Measurements from ENCODE around the gene TMEM86B.

TMEM86B gene

GRCh38 chr19:55250262-55251036 is 21.9 kb upstream of the TMEM86B start (continued):
- TF ChIP-seq SNAI2 (CRISPR knock-in tag; IDR thresholded peaks at IDR 0.05) (no peak), ZNF565 (CRISPR knock-in tag; conservative IDR thresholded peaks at IDR 0.05; ENCODE audit: low read depth) (no peak), ZFP3 (CRISPR knock-in tag; IDR thresholded peaks at IDR 0.05) (no peak), ZC3H10 (CRISPR knock-in tag; IDR thresholded peaks at IDR 0.05) (no peak)

- no peak for TF ChIP-seq TOX (CRISPR knock-in tag; IDR thresholded peaks at IDR 0.05; ENCODE audit: borderline replicate concordance)
- TF ChIP-seq CSRNP3 (CRISPR knock-in tag; IDR thresholded peaks at IDR 0.05) = no peak
- TF ChIP-seq ZFP3 (CRISPR knock-in tag; IDR thresholded peaks at IDR 0.05) = no peak
- TF ChIP-seq ZFP30 (CRISPR knock-in tag; IDR thresholded peaks at IDR 0.05) = no peak
- TF ChIP-seq, protein P1, sequence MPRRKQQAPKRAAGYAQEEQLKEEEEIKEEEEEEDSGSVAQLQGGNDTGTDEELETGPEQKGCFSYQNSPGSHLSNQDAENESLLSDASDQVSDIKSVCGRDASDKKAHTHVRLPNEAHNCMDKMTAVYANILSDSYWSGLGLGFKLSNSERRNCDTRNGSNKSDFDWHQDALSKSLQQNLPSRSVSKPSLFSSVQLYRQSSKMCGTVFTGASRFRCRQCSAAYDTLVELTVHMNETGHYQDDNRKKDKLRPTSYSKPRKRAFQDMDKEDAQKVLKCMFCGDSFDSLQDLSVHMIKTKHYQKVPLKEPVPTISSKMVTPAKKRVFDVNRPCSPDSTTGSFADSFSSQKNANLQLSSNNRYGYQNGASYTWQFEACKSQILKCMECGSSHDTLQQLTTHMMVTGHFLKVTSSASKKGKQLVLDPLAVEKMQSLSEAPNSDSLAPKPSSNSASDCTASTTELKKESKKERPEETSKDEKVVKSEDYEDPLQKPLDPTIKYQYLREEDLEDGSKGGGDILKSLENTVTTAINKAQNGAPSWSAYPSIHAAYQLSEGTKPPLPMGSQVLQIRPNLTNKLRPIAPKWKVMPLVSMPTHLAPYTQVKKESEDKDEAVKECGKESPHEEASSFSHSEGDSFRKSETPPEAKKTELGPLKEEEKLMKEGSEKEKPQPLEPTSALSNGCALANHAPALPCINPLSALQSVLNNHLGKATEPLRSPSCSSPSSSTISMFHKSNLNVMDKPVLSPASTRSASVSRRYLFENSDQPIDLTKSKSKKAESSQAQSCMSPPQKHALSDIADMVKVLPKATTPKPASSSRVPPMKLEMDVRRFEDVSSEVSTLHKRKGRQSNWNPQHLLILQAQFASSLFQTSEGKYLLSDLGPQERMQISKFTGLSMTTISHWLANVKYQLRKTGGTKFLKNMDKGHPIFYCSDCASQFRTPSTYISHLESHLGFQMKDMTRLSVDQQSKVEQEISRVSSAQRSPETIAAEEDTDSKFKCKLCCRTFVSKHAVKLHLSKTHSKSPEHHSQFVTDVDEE (CRISPR knock-in tag; IDR thresholded peaks at IDR 0.05) = no peak
- no peak for TF ChIP-seq CREB5 (CRISPR knock-in tag; IDR thresholded peaks at IDR 0.05; ENCODE audit: low read depth)
- TF ChIP-seq ISL1 (CRISPR knock-in tag; IDR thresholded peaks at IDR 0.05) = no peak
- no peak for TF ChIP-seq ZNF8 (CRISPR knock-in tag; IDR thresholded peaks at IDR 0.05)
- no peak for TF ChIP-seq ESRRG (CRISPR knock-in tag; IDR thresholded peaks at IDR 0.05)
- TF ChIP-seq RARB (CRISPR knock-in tag; IDR thresholded peaks at IDR 0.05) = no peak
- ATAC-seq = no peak
These were observed 21.3 kb upstream of the TMEM86B start for GRCh38 chr19:55249841-55250240.

- TF ChIP-seq GLIS3 (CRISPR knock-in tag; IDR thresholded peaks at IDR 0.05) (no peak), PPARA (CRISPR knock-in tag; IDR thresholded peaks at IDR 0.05; ENCODE audit: borderline replicate concordance) (no peak), ISL1 (CRISPR knock-in tag; IDR thresholded peaks at IDR 0.05) (no peak), BACH2 (CRISPR knock-in tag; IDR thresholded peaks at IDR 0.05; ENCODE audit: borderline replicate concordance) (no peak), ZC3H10 (CRISPR knock-in tag; IDR thresholded peaks at IDR 0.05) (no peak), ZNF70 (CRISPR knock-in tag; IDR thresholded peaks at IDR 0.05) (no peak), SNAI2 (CRISPR knock-in tag; IDR thresholded peaks at IDR 0.05) (no peak), CREB5 (CRISPR knock-in tag; IDR thresholded peaks at IDR 0.05; ENCODE audit: low read depth) (no peak), ZFP3 (CRISPR knock-in tag; IDR thresholded peaks at IDR 0.05) (no peak), ZNF8 (CRISPR knock-in tag; IDR thresholded peaks at IDR 0.05) (no peak), CSRNP3 (CRISPR knock-in tag; IDR thresholded peaks at IDR 0.05) (no peak), ESRRG (CRISPR knock-in tag; IDR thresholded peaks at IDR 0.05) (no peak), RARB (CRISPR knock-in tag; IDR thresholded peaks at IDR 0.05) (no peak), POU6F1 (CRISPR knock-in tag; IDR thresholded peaks at IDR 0.05; ENCODE audit: borderline replicate concordance, low read depth) (no peak), TOX (CRISPR knock-in tag; IDR thresholded peaks at IDR 0.05; ENCODE audit: borderline replicate concordance) (no peak), TCF4 (CRISPR knock-in tag; IDR thresholded peaks at IDR 0.05; ENCODE audit: borderline replicate concordance) (no peak)
- TF ChIP-seq, protein P1 (CRISPR knock-in tag; IDR thresholded peaks at IDR 0.05) = no peak
- TF ChIP-seq, protein P2, sequence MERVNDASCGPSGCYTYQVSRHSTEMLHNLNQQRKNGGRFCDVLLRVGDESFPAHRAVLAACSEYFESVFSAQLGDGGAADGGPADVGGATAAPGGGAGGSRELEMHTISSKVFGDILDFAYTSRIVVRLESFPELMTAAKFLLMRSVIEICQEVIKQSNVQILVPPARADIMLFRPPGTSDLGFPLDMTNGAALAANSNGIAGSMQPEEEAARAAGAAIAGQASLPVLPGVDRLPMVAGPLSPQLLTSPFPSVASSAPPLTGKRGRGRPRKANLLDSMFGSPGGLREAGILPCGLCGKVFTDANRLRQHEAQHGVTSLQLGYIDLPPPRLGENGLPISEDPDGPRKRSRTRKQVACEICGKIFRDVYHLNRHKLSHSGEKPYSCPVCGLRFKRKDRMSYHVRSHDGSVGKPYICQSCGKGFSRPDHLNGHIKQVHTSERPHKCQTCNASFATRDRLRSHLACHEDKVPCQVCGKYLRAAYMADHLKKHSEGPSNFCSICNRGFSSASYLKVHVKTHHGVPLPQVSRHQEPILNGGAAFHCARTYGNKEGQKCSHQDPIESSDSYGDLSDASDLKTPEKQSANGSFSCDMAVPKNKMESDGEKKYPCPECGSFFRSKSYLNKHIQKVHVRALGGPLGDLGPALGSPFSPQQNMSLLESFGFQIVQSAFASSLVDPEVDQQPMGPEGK (CRISPR knock-in tag; IDR thresholded peaks at IDR 0.05; ENCODE audit: borderline replicate concordance) = no peak
- ATAC-seq = no peak
These were observed 20.1 kb upstream of the TMEM86B start for GRCh38 chr19:55248704-55249103.
